OCI-M2 (cell line): ENCODE measurements around the gene ADGRB3.

Experiments
- DNase-seq: peaks from one replicate; lab custom pipeline; 2025; ENCODE audit not compliant: unreplicated experiment; lab: John Stamatoyannopoulos, UW

Gene ADGRB3

DNA sequence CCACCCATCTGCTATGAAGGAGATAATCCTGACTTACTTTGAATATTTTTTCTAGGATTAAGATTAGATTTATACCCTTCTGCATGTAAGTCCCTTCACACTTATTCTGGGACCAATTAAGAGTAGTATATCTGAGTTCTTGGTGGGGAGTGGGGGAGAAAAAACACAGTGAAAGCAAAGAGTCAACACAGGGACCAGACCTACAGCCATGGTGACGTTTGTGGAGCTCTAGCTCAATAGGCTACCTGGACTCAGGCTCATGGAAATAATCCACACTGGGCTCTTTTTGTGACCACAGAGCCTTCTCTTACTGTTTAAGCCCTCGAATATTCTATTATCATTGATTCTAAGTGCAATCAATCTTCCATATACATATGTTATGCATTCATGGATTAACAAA is 670.4 kb downstream of the ADGRB3 start:
- no peak for DNase-seq

DNA sequence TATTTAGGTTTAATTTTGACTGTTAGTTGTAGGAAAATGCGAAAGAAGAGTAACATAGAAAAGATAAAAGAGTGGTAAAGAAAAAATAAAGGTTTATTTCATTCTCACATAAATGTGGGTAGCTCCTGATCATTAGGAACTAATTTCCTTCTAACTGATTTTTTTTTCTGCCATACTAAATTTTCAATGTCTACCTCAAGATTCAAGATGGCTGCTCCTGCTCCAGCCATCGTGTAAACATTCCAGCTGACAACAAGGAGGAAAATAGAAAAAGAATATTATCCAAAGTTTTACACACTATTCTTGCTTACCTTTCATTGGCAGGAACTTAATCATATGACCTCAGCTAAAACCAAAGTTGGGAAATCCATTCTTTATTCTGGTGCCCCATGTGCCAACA is 673.5 kb downstream of the ADGRB3 start:
- DNase-seq, result no peak

DNA sequence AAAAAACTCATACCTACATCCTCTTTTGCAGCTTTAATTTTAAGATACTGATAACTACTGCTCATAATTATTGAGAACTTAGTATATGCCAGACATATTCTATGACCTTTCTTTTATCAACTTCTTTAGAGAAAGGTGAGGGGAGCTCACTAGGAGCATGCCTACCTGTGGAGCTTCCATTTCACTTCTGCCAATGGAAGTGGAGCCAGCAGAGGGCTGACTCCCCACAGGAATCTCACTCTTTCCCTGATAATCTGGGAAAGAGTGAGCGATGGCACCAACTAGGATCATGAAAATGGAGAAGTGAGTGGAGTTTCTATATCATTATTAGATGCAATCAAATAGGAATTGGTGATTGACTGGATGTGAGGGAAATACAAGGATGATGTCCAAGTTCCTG is 676.8 kb downstream of the ADGRB3 start:
- no peak for DNase-seq

DNA sequence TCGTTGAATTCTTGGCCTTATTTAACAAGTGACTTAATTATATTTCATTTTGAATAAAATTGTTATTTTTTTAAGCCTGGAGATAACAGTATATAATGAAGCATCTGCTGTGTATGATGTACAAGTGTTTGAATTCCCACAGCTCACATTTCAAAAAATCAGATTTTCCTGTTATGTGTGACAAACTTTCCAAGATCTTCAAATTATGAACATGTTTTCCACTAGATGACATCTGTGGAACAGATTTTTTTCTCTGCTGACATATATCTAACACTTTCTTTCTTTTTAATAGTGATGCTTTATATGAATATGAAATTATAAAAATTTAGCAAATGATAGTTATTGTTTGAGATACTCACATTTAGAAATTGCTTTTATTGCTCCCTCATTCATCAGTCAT is 678.9 kb downstream of the ADGRB3 start:
- no peak for DNase-seq

DNA sequence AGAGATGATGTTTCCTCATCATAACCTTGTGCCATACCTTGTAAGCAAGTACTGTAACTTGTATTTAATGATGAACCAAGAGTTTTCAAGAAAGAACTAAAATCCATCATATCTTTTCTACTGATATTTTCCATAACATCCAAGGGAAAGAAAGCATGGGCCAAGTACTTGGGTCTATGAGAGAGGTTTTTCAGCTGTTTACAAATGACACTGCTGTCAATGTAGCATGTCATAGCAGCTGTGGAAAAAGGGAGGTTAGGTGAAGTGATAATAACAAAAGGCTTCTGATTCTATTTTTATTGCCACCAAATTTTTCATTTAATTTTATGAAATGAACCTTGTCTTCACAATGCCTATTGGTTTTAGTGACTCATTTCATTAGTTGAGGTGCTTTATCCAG is 679.4 kb downstream of the ADGRB3 start:
- no peak for DNase-seq

DNA sequence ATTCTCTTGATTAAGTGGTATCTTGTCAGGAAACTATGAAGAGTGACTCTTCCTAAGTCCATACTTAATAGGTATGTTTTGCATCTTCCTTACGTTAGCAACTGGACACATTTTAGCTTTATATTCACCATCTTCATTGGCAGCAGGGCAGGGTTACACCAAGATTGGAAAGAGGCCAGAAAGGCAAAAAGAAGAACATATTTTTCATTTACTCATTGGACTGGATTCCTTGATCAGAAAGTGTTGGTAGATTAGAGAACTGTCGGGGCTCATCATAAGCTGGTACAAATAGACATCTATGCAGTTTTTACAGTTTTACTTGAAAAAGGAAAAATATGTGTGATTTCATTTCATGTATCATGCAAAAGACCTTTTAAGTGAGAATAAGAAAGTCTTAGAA is 696.8 kb downstream of the ADGRB3 start:
- DNase-seq, result no peak

DNA sequence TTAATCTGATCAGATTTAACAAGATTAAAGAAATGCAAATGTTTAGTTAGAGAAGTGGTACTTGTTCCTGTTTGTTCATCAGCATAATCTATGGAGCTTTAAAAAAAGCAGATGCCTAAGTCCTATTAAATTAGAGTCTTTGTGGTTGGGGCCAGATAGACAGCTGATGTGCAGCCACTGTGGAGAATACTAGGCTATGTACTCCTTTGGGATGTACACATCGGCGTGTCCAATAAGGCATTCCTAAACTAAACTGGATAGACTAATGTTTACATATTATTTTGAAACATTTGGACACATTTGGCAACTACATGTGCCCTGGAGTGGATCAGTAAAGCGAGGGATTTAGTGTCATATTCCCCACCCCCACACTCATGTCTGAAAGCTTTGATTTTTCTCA is 702.2 kb downstream of the ADGRB3 start:
- DNase-seq, result no peak

DNA sequence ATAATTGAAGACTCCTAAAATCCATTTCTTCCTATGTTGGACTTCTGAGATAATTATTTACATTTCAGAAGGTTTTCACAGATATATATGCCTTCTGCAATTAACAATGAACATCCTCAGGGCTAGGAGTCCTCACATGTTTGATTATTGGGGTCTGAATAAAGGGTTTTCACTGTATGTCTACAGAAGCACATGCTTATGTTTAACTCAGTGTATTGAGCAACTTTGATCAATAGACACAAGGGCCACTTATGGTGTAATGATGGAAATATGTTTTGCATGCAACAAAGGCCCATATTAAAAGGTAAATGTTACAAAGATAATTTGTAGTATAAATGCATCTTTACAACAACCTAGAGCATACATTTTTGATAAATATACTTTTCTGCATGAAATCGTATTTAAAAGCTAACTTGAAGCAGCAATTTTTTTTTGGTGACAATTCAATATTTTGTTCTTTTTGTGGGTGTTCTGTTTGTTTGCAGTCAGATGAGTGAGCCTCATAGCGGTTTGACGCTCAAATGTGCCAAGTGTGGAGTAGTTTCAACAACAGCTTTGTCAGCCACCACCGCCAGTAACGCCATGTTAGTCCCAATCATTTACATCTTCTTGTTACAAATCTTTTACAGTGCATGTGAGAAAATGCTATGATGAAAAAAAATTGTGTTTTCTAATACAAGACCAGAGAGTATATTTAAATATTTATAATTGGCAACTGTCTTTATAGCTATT is 703.5 kb downstream of the ADGRB3 start:
- no peak for DNase-seq

DNA sequence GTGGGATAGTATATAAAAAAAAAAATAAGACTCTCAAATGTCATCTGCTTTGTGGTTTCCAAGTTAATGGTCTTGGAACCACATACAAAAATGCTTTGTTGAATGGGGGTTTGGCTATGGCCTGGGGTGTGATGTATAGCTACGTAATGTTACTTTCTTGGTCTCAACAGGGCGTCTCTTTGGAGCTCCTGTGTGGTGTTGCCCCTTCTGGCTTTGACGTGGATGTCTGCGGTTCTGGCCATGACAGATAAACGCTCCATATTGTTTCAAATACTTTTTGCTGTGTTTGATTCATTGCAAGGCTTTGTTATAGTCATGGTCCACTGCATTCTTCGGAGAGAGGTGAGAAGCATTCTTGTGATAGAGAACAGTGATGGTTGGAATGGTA is 704.1 kb downstream of the ADGRB3 start:
- no peak for DNase-seq

DNA sequence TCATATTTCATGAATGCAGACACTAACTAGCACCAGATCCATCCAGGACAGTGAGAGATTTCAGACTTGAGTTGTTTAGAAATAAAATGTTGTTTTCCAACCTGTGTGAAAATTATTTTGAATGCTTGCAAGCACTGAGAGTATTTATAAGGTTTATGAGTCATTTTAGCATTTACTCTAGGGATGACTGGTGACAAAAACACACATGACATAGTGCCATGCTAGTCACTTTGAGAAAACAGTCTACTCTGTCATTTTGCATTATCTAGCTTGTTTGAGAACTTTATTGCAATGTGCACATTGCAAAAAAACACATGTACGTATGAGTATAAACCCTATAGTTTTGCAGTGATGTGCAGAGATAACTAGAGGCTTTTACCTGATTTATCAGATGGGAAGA is 705.1 kb downstream of the ADGRB3 start:
- DNase-seq, result no peak

DNA sequence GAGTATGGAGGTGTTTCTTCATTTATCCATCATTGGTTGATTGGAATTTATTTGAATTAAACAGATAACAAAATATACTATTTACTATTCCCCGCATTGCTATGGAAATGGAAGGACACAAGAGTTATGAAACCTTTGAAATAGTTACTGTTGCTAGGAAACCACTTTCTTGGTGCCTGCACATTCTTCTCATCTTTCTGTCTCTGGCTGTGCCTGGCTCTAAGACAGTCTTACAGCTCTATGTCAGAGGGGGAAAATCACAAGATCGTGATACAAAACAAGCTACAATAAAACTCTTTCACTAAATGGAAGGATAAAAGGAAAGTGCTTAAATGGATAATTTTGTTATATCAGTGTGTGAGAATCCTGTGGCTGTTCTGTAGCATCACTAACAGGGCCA is 708.8 kb downstream of the ADGRB3 start:
- DNase-seq, result no peak

DNA sequence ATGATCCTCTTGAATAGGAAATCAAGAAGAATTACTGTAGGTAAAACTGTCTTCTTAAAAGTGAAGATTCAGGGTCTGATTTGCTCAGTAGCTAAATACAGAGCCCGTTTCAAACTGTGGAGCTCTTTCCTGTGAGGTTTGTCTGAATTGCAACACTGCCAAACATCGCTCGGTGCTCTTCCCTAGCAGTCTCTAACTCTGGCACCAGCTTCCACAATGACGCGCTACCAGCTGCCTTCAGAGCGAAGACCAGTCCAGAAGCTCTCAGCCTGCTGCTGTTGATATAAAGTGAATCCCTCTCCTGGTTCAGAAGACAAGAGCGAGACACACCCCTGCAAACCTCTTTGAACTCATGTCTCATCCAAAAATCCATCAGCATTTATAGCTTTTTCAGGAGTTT is 714.7 kb downstream of the ADGRB3 start:
- no peak for DNase-seq

DNA sequence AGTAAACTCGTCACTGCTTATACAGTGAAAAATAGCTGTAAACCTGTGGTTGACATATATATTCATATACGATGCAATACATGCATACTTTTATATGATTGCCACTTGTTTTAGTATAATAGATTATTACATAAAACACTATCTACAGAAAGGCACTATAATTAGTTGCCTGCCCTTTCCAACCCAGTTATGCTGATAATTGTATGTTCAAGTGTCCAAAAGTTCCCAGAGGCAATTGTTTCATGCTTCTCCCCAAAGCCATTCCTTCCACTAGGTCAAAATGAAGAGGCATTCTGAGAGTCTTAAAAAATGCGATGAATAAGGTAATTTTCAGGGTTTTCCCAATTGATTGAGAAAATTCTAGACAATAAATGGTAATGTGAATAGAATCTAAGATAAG is 727.1 kb downstream of the ADGRB3 start:
- no peak for DNase-seq

DNA sequence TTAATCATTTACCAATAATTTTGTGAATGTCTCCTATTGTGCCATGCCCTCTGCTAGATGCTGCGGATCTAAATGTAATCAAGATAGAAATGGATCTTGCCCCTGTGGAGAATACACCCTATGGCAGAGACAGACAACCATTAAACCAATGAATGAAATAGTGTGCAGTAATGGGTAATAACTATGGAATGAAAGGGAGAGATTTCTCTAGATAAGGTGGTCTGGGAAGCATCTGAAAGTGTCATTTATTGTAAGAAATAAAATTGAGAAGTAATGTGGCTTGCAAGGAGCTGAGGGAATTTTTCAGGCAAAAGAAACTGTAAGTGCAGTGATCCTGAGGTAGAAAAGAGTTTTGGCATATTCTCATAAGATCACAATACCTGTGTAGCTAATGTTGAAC is 731.7 kb downstream of the ADGRB3 start:
- DNase-seq, result no peak

DNA sequence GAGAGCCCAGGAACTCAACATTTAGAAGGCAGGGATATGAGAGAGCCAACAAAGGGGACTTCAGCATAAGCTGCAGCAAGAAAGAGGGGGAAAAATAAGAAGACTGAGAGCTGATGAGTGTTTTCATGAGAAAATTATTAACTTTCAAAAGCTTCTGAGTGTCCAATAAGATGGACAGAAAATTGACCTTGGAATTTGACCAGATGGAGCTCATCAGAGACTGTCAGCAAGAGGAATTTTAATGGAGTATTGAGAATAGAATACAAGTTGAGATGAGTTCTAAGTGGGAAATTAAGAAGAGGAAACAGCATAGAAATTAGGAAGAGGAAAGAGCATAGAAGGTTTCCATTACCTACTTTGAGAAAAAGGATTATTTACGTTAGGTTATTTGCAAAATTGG is 733.5 kb downstream of the ADGRB3 start:
- no peak for DNase-seq

DNA sequence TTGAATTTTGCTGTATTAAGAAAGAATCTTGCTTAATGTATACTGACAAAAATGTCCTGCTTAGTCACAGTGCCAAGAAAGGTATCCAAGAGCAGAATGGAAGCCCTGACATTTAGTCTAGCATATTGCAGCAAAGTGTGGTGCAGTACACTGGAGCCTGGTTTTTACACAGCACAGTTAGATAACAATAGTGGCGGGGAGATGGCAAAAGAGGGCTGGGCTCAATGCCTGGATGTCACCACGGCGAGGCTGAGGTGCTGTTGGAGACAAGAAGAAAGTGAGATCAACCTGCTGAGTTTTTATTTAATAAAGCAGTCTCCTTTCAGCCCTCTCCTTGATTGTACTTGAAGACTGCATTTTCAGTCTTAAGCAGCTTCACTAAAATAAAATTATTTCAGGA is 735.7 kb downstream of the ADGRB3 start:
- no peak for DNase-seq

DNA sequence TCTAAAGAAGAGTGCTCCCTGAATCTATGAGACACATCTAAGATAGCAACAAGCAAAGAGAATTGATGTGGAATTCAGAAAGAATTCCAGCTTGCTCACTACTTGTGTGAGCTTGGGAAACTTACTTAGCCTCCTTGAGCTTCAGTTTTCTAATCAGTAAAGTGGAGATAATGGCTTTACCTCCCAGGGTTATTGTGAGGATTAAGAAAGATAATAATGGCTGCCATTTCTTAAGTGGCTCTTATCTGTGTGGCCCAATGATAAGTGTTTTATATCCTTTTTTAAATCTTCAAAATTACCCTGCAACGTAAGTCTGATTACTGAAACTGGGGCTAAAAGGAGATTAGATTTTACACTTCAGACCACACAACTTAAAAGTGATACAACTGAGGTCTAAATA is 743.2 kb downstream of the ADGRB3 start:
- no peak for DNase-seq

DNA sequence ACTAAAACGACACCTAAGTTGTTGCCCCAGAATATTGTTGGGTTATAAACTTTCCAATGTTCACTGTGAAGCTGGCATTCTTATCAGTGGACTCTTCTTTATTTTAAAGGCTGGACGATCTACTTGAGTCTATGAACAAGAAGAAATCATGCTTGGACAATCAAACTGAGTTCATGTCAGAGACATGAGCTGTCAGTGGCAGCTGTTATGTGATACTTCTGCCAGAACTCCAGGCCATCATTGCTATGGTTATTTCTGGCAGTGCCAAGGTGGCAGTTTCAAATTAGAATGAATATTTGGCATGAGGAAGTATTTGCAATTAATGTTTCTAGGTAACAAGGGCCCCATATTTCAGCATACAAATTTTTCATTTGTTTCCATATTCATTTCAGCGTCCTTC is 744.4 kb downstream of the ADGRB3 start:
- DNase-seq, result no peak

DNA sequence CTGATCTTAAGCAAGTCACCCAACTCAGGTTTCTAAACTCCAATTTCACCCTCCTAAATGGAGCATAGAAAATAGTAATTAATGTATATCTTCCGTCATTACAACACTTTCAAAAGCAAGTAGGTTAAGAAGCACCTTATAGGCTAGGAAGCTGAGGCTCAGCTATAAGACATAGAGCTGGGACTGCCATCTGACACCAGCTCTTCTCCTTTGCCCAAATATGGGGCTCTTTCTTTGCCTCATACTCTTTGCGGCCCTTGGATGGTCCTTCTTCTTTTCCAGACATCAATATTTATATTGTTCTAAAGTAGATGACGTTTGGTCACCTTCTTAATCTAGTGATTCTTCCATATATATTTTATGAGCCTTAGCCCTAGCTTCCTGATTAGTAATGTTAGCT is 748.5 kb downstream of the ADGRB3 start:
- no peak for DNase-seq

DNA sequence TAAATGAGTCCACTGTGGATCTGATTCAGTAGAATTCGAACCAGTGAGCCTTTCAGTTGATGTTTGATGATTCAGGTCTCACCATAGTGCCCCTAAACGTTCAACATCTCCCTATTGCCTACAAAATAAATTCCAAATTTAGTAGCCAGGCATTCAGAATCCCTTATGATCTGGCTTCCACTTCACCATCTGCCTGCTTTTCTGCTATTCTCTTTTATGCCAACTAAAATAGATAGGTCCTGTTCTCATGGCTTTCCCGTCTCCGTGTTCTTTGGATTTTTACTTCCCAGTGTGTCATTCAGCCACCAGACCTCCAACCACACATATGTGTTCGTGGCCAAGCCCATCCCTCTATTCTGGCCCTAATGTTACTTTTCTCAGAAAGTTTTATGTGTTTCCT is 751.3 kb downstream of the ADGRB3 start:
- DNase-seq, result no peak

DNA sequence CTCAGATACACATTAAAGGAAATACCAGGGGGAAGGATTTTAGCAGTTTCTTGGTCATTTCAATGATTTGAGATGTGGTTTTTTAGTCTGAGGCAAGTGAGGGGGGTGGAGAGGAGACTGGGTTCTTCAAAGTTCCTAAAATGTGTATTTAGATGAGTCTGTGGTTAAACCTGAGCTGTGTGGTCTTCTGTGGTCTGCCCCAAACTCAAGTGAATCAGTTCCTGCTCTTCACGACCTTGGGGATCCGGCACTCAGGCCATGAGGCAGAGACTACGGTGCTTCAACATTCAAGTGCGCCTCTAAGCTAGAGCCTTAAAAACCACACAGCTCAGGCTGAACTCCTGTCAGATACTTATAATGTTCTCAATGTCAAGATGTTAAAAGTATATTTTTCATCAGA is 755.0 kb downstream of the ADGRB3 start:
- DNase-seq, result no peak

DNA sequence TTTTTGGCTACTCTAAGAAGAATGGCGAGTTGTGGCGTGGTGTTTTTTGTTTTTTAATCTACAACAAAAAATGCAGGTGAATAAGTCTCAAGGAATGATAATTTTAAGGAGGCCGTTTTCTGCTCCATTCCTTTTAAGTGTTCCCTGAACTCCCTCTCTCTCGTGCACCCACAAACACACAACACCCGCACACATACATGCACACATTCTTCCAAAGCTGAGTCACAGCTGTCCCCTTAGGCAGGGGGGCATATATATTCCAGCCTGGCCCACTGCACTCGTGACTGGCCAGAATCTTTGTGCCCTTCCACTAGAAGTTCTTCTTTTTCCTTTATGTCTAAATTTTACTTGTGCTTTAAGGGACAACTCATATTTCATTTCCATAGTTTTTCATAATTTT is 756.0 kb downstream of the ADGRB3 start:
- no peak for DNase-seq

DNA sequence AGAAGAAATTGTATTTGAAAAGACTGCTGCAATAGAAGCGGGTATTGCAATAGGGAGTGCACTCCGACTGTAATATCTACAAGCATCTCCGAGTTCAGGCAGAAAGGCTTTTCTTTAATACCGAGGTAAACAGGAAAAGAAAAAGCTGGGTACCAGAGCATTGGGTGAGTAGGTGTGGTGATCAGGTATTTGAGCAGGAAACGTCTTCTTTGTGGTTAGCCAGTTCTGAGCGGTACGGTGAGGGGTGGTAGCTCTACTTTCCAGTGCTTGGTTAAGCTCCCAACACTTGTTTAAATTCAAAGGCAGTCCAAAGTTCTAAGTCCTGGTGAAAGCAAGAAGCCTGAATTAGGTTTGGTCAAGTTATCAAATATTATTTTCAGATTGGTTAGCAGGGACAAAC is 757.7 kb downstream of the ADGRB3 start:
- no peak for DNase-seq

DNA sequence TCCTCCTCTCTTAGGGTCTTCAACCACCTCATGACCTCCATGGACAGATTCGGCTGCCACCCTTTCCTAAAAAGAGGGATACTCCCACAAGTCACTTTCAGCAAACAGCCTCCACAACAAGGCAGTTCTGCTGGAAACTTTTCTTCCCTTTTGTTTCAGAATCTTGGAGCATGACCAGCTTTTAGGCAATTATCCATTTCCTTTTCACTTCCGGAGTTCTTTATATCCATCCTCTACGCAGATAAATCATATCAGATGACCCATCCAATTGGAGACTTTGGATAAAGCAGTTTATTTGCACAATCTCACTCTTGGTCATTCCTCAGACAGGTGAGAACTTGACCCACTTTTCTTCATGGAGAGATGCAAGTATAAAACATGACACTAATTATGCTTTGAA is 763.2 kb downstream of the ADGRB3 start:
- DNase-seq, result no peak
